Measurements from ENCODE around the gene SLCO2A1. TPM values are rescaled to one million over a fixed set of nuclear protein-coding genes. Genes with fewer than 3 reads are reported as not detected.

SLCO2A1 gene
- total and polyA plus RNA-seq, 2 of the 4 experiments (the other 2 are of a cell fraction), result under 0.01 to 1.5 TPM

- no peak overlapping the region for H2BK15ac ChIP-seq (ENCODE audit: low read depth, low read length)
- in situ Hi-C loops (cut with MboI; ENCODE audit: low sequenced_read_pairs), result loop anchor here (10.0 to 25.0 kb wide), 3 partner anchors 369 to 1199 kb away; partner anchors contain the start of genes ANAPC13 and CEP63
- no peak overlapping the region for H3K18ac ChIP-seq (ENCODE audit: low read depth, low read length)
- intact Hi-C loops (cut with micrococcal nuclease), result loop anchor here (10.0 kb wide), 1 partner anchor 549 kb away; the partner anchor contains the start of genes ANAPC13 and CEP63
- no peak for ATAC-seq (ENCODE audit: low read depth)
- ChIA-PET CTCF (interaction anchor here (1.6 kb wide), 1 partner anchor 275 kb away, joined by 4 read pairs; no protein-coding TSS in a partner anchor), POLR2A (ENCODE audit: unreplicated experiment) (no interaction called here)
- H3K36me3 ChIP-seq (ENCODE audit: control insufficient read depth, insufficient read depth, low read length), result no peaks in the 10 kb centered on the region
- H3K27ac ChIP-seq (ENCODE audit: insufficient read depth, low read length), result no peak overlapping the region
- H2BK20ac ChIP-seq (ENCODE audit: low read depth, low read length), result no peak overlapping the region
- H3K9me3 ChIP-seq (ENCODE audit: control insufficient read depth, insufficient read depth, low read length), result no peaks in the 10 kb centered on the region
- H3K27me3 ChIP-seq (ENCODE audit: control insufficient read depth, insufficient read depth, low read length), result no peaks in the 10 kb centered on the region
- peaks cover 3% of the 10 kb centered on the region; the same call in 1 of the 2 replicates for H3K9me1 ChIP-seq (ENCODE audit: insufficient read depth, low read length)
- no peaks in the 10 kb centered on the region for H4K20me1 ChIP-seq (ENCODE audit: insufficient read depth, low read length)
- no peak overlapping the region for H3K4me3 ChIP-seq (ENCODE audit: insufficient read depth, low read depth, low read length)
- no peaks in the 10 kb centered on the region for H3K79me1 ChIP-seq (ENCODE audit: low read depth in 1 of 2, low read length in 2 of 2)
- no peak for DNase-seq
- no peak overlapping the region for H3K4ac ChIP-seq (ENCODE audit: low read depth, low read length)
- H2BK5ac ChIP-seq (ENCODE audit: low read depth, low read length, poor library complexity, severe bottlenecking), result no peak overlapping the region
- H4K5ac ChIP-seq (ENCODE audit: low read depth, low read length), result no peak overlapping the region
- dilution Hi-C loops (cut with HindIII; ENCODE audit: low sequenced_read_pairs, unreplicated experiment), result no loop called here
- peaks cover 4% of the 10 kb centered on the region for H3K4me1 ChIP-seq (ENCODE audit: control insufficient read depth, insufficient read depth, low read length)
- no peak overlapping the region for H4K8ac ChIP-seq (ENCODE audit: low read depth in 2 of 2, low read length in 2 of 2)
- no peak overlapping the region for H2BK120ac ChIP-seq (ENCODE audit: low read depth, low read length)
- no peak overlapping the region for H3K56ac ChIP-seq (ENCODE audit: extremely low read depth, insufficient read depth, low read length)
- H2AK9ac ChIP-seq (replicated peaks; ENCODE audit: low read depth, low read length, poor library complexity), result no peak overlapping the region
- no peak overlapping the region; the same call in 1 of the 2 replicates for H4K91ac ChIP-seq (ENCODE audit: insufficient read depth, low read depth, low read length)
- no peak overlapping the region for H2AFZ ChIP-seq (replicated peaks; ENCODE audit: low read length, poor library complexity)
- no TSS peak for BruUV-seq (replicated peaks)
- no peak overlapping the region for H3K9ac ChIP-seq (ENCODE audit: low read depth, low read length)
- no peak overlapping the region for H3K14ac ChIP-seq (replicated peaks; ENCODE audit: low read depth, low read length)
- no peak overlapping the region for H3K4me2 ChIP-seq (ENCODE audit: low read depth, low read length)
- 92% methylated on average over 5 of the region's 13 CpGs; no CpG with 5 or more reads in 1 of the 2 experiments for WGBS, 2 experiments (ENCODE audit: extremely low coverage in 2 of 2, insufficient read length in 1 of 2)
- no peak overlapping the region for H2AK5ac ChIP-seq (ENCODE audit: low read depth, low read length)
- no peak overlapping the region for H3K23ac ChIP-seq (ENCODE audit: low read depth, low read length)
- TF ChIP-seq POLR2A (IDR thresholded peaks at IDR 0.05; ENCODE audit: low read depth, low read length), result no peak
- TF ChIP-seq ELK1 (IDR thresholded peaks at IDR 0.05; ENCODE audit: borderline replicate concordance, low read depth, low read length), result no peak
Observed at GRCh38 chr3:133935843-133936769, 93.6 kb downstream of the SLCO2A1 start.
